HCT116 (cell line): ENCODE results near the gene VIPR2. TPM values are rescaled to one million over a fixed set of nuclear protein-coding genes. Genes with fewer than 3 reads are reported as not detected.

Experiments used
- ATAC-seq: fragments of 200-7000 bp; cut with Tn5 transposase; 2 replicates; pipeline ENCODE4 v1.9.1; 2020; ENCODE audit warnings: mild to moderate bottlenecking, moderate library complexity
- BruUV-seq: library from RNA; stranded (reverse); fragments of 400-500 nt; replicated peaks from 2 replicates; lab custom pipeline; 2021; lab: Mats Ljungman, UMichigan
- CTCF ChIA-PET: fragments of 300-600 bp; sonication (Branson Sonifier 250); formaldehyde crosslinking; loops from one replicate; lab custom pipeline; 2021; ENCODE audit warnings: antibody characterized with exemption; lab: Charles Lee
- POLR2A ChIA-PET: fragments of 300-600, 350-600 bp; sonication (Branson Sonifier 250); formaldehyde crosslinking; loops from one replicate; lab custom pipeline; 2021; ENCODE audit warnings: antibody characterized with exemption; lab: Charles Lee
- RAD21 ChIA-PET, 2 experiments: fragments of 300-600 bp; sonication (Branson Sonifier 250); formaldehyde crosslinking; loops; one replicate each; lab custom pipeline; 2023; ENCODE audit warnings: low total read pairs in 2 of 2; ENCODE audit not compliant: uncharacterized antibody in 2 of 2, unreplicated experiment in 2 of 2, low non-redundant PET in 1 of 2; lab: Charles Lee
- DNase-seq: peaks from one replicate; pipeline ENCODE4 v3.0.0-alpha.2; 2010; ENCODE audit warnings: low read depth, low spot score
- H2AFZ ChIP-seq: fragments of 200-600 bp; shearing (Covaris generic), sonication (generic); 2 replicates; pipeline ENCODE4 v1.6.1; 2017; ENCODE audit warnings: low read depth, mixed run types, mixed read lengths, antibody characterized with exemption, low read length; ENCODE audit not compliant: poor library complexity, severe bottlenecking
- H3K27ac ChIP-seq: 2 replicates; pipeline ENCODE4 v1.5.1; 2012; ENCODE audit warnings: low read depth, low read length
- H3K27me3 ChIP-seq: fragments of 200-600 bp; sonication (generic); 2 replicates; pipeline ENCODE4 v1.6.1; 2016; ENCODE audit warnings: mixed run types, low read length, mixed read lengths; ENCODE audit not compliant: insufficient read depth
- H3K36me3 ChIP-seq, 2 experiments: fragments of 200-500 bp in 1 of 2; fragments of 200-600 bp in 1 of 2; sonication (Bioruptor generic) in 1 of 2; sonication (generic) in 1 of 2; 2 replicates each; pipeline versions ENCODE4 v1.5.1 to v1.6.1; 2014 to 2016; ENCODE audit warnings: low read length in 2 of 2, inconsistent platforms in 1 of 2, mixed read lengths in 1 of 2, mixed run types in 1 of 2; ENCODE audit not compliant: insufficient read depth in 2 of 2, control insufficient read depth in 1 of 2
- H3K4me1 ChIP-seq, 2 experiments: fragments of 200-600 bp in 1 of 2; sonication (generic) in 1 of 2; 2 replicates each; pipeline versions ENCODE4 v1.5.1 to v1.6.1; 2012 to 2017; ENCODE audit warnings: low read length in 2 of 2, inconsistent platforms in 1 of 2, mild to moderate bottlenecking in 1 of 2, mixed read lengths in 1 of 2, mixed run types in 1 of 2, moderate library complexity in 1 of 2; ENCODE audit not compliant: insufficient read depth in 2 of 2, control insufficient read depth in 1 of 2
- H3K4me2 ChIP-seq: fragments of 200-600 bp; sonication (generic); 2 replicates; pipeline ENCODE4 v1.6.1; 2017; ENCODE audit warnings: mixed run types, low read length, mixed read lengths
- H3K4me3 ChIP-seq, 2 experiments: fragments of 200-600 bp in 1 of 2; sonication (generic) in 1 of 2; replicated peaks in 1 of 2; 2 replicates each; pipeline ENCODE4 v1.5.1; 2011 to 2016; ENCODE audit warnings: low read length in 2 of 2, control low read depth in 1 of 2, low read depth in 1 of 2, mild to moderate bottlenecking in 1 of 2, mixed read lengths in 1 of 2, mixed run types in 1 of 2
- H3K79me2 ChIP-seq: fragments of 200-600 bp; sonication (generic); 2 replicates; pipeline ENCODE4 v1.6.1; 2017; ENCODE audit warnings: mild to moderate bottlenecking, mixed run types, low read length, moderate library complexity, mixed read lengths; ENCODE audit not compliant: insufficient read depth
- H3K9ac ChIP-seq: fragments of 200-600 bp; sonication (generic); 2 replicates; pipeline ENCODE4 v1.6.1; 2016; ENCODE audit warnings: low read length, mixed read lengths
- H3K9me2 ChIP-seq: fragments of 200-600 bp; sonication (generic), shearing (Covaris generic); 2 replicates; pipeline ENCODE4 v1.6.1; 2017; ENCODE audit warnings: mixed run types, mild to moderate bottlenecking, moderate library complexity; ENCODE audit not compliant: insufficient read depth
- H3K9me3 ChIP-seq, 2 experiments: fragments of 200-500 bp in 1 of 2; fragments of 200-600 bp in 1 of 2; sonication (Bioruptor generic) in 1 of 2; sonication (generic) in 1 of 2; 2 replicates each; pipeline ENCODE4 v1.6.1; 2014 to 2017; ENCODE audit warnings: low read length in 2 of 2, mixed read lengths in 2 of 2, inconsistent platforms in 1 of 2, low read depth in 1 of 2, mild to moderate bottlenecking in 1 of 2, mixed run types in 1 of 2, moderate library complexity in 1 of 2; ENCODE audit not compliant: control insufficient read depth in 1 of 2, insufficient read depth in 1 of 2
- H4K20me1 ChIP-seq: fragments of 200-600 bp; sonication (generic), shearing (Covaris generic); 2 replicates; pipeline ENCODE4 v1.6.1; 2017; ENCODE audit warnings: mixed run types, mild to moderate bottlenecking, moderate library complexity; ENCODE audit not compliant: insufficient read depth
- EZH2 ChIP-seq: fragments of 200-600 bp; sonication (generic); IDR thresholded peaks from 2 replicates; pipeline ENCODE4 v1.6.1; 2017; ENCODE audit warnings: antibody characterized with exemption, mixed run types
- REST ChIP-seq: IDR thresholded peaks from 2 replicates; pipeline ENCODE4 v1.6.1; 2012; ENCODE audit warnings: low read depth
- SRF ChIP-seq: IDR thresholded peaks from 2 replicates; pipeline ENCODE4 v1.6.1; 2012; ENCODE audit warnings: low read depth
- ZFX ChIP-seq: fragments of 450-650 bp; IDR thresholded peaks from 2 replicates; pipeline ENCODE4 v1.6.1; 2017
- intact Hi-C: fragments of 100-400 bp; cut with micrococcal nuclease; formaldehyde crosslinking; loops from 2 replicates; pipeline ENCODE4 v1.10.0; 2022
- total RNA-seq: library from RNA; stranded (reverse); gene quantifications from one replicate; pipeline ENCODE4 v1.2.1, GENCODE V29; 2021; ENCODE audit not compliant: unreplicated experiment

VIPR2 gene
- total RNA-seq, 1 experiment from 2014 or later, result 0.10 TPM

GRCh38 chr7:159035571-159036073, 109.0 kb downstream of the VIPR2 start:
- intact Hi-C loops, result no loop called here

GRCh38 chr7:159034988-159035387, 109.7 kb downstream of the VIPR2 start:
- POLR2A ChIA-PET, result no interaction called here
- H3K27ac ChIP-seq, result no peak overlapping the region
- no peak overlapping the region for H3K9ac ChIP-seq
- H3K27me3 ChIP-seq, result no peaks in the 10 kb centered on the region
- H2AFZ ChIP-seq, result no peak overlapping the region
- H3K4me3 ChIP-seq, result no peak overlapping the region
- H3K79me2 ChIP-seq, result no peaks in the 10 kb centered on the region
- no peaks in the 10 kb centered on the region; a peak in 1 of 4 replicates for H3K36me3 ChIP-seq
- peaks cover 0 to 16% of the 10 kb centered on the region in 2 experiments; a peak in 1 of 4 replicates for H3K4me1 ChIP-seq
- ATAC-seq (no peak), DNase-seq (no peak)
- no TSS peak for BruUV-seq
- intact Hi-C loops, result no loop called here
- no peaks in the 10 kb centered on the region for H3K9me2 ChIP-seq
- no peak overlapping the region for H3K4me2 ChIP-seq
- RAD21 ChIA-PET, result no interaction called here
- no peaks in the 10 kb centered on the region for H4K20me1 ChIP-seq
- CTCF ChIA-PET, result no interaction called here
- H3K9me3 ChIP-seq, result no peaks in the 10 kb centered on the region
- TF ChIP-seq REST, result no peak
- TF ChIP-seq EZH2, result no peak

More at GRCh38 chr7:159035571-159036073, 109.0 kb downstream of the VIPR2 start:
- Histone ChIP-seq H4K20me1 (no peaks in the 10 kb centered on the region), H3K27me3 (no peaks in the 10 kb centered on the region), H2AFZ (no peak overlapping the region), H3K9me3 (no peaks in the 10 kb centered on the region), H3K9ac (no peak overlapping the region)
- no TSS peak for BruUV-seq
- TF ChIP-seq SRF (no peak), ZFX (no peak)
- TF ChIP-seq, all 23 proteins: peak for 0
- Histone ChIP-seq H3K36me3 (no peaks in the 10 kb centered on the region; a peak in 1 of 4 replicates), H3K4me1 (peaks cover 0 to 10% of the 10 kb centered on the region in 2 experiments; a peak in 1 of 4 replicates), H3K79me2 (no peaks in the 10 kb centered on the region), H3K4me3 (no peak overlapping the region), H3K9me2 (no peaks in the 10 kb centered on the region), H3K27ac (no peak overlapping the region), H3K4me2 (no peak overlapping the region)
- no peak for DNase-seq
- ChIA-PET CTCF (no interaction called here), POLR2A (no interaction called here), RAD21 (no interaction called here)
- ATAC-seq, result no peak
